K562 (cell line): Measurements from ENCODE around the gene DNM1. TPM values are rescaled to one million over a fixed set of nuclear protein-coding genes. Genes with fewer than 3 reads are reported as not detected.

Source experiments
- CCNT2 ChIP-seq: IDR thresholded peaks from 2 replicates; pipeline ENCODE4 v1.6.1; 2011; ENCODE audit warnings: borderline replicate concordance, low read depth, mild to moderate bottlenecking, moderate library complexity, mixed read lengths, low read length; ENCODE audit not compliant: insufficient read length; ENCODE audit errors: extremely low read depth
- FIP1L1 ChIP-seq: fragments of 200-400 bp; formaldehyde crosslinking; IDR thresholded peaks from 2 replicates; pipeline ENCODE4 v1.6.1; 2018; ENCODE audit warnings: mild to moderate bottlenecking, low read depth, low read length; ENCODE audit not compliant: poor library complexity, severe bottlenecking
- FOXJ2 ChIP-seq: fragments of 200-800 bp; sonication (Bioruptor generic); IDR thresholded peaks from 2 replicates; pipeline ENCODE4 v1.6.1; 2016; ENCODE audit warnings: missing genetic modification characterization, missing compliant biosample characterization
- GATAD2B ChIP-seq: fragments of 450-650 bp; IDR thresholded peaks from 2 replicates; pipeline ENCODE4 v1.6.1; 2017; ENCODE audit warnings: mild to moderate bottlenecking, borderline replicate concordance
- KDM5B ChIP-seq: fragments of 200-600 bp; sonication (generic); IDR thresholded peaks from 2 replicates; pipeline ENCODE4 v1.6.1; 2012; ENCODE audit warnings: low read depth, mild to moderate bottlenecking, moderate library complexity, low read length, control low read depth, inconsistent platforms; ENCODE audit not compliant: insufficient replicate concordance
- NCOR1 ChIP-seq: fragments of 450-650 bp; IDR thresholded peaks from 2 replicates; pipeline ENCODE4 v1.6.1; 2016; ENCODE audit warnings: mild to moderate bottlenecking, moderate library complexity
- OTX1 ChIP-seq: fragments of 450-650 bp; formaldehyde crosslinking; IDR thresholded peaks from 2 replicates; pipeline ENCODE4 v1.4.0; 2022; ENCODE audit warnings: mild to moderate bottlenecking
- PCBP1 ChIP-seq: fragments of 200-400 bp; formaldehyde crosslinking; IDR thresholded peaks from 2 replicates; pipeline ENCODE4 v1.6.1; 2018; ENCODE audit warnings: mild to moderate bottlenecking, low read depth, low read length; ENCODE audit not compliant: poor library complexity, severe bottlenecking
- RHOXF2B ChIP-seq: fragments of 250-450 bp; sonication (Bioruptor Pico); conservative IDR thresholded peaks from 2 replicates; pipeline ENCODE4 v1.5.1; 2021
- SMAD4 ChIP-seq: fragments of 250-450 bp; sonication (Bioruptor Pico); conservative IDR thresholded peaks from 2 replicates; pipeline ENCODE4 v1.8.0; 2021; ENCODE audit warnings: inconsistent platforms, mild to moderate bottlenecking, moderate library complexity
- ZNF76 ChIP-seq: fragments of 250-450 bp; sonication (Bioruptor Pico); IDR thresholded peaks from 2 replicates; pipeline ENCODE4 v1.4.0; 2020; ENCODE audit warnings: mild to moderate bottlenecking, moderate library complexity, borderline replicate concordance
- ZSCAN32 ChIP-seq: fragments of 450-650 bp; formaldehyde crosslinking; IDR thresholded peaks from 2 replicates; pipeline ENCODE4 v1.4.0; 2020; ENCODE audit warnings: mild to moderate bottlenecking, moderate library complexity
- polyA plus RNA-seq, 8 experiments: library from polyadenylated mRNA; depleted of rRNA in 4 of 8; stranded (reverse) in 5 of 8; unstranded in 3 of 8; fragments of >200 nt; fragmentation: Nextera tagmentation in 2 of 8; fragmentation: Illumina TruSeq in 1 of 8; extraction: Ambion mirVana in 2 of 8; extraction: Trizol in 1 of 8; gene quantifications; 2 replicates each; pipeline versions ENCODE4 v1.2.1 to v1.2.3, GENCODE V29; 2011 to 2014; ENCODE audit warnings: inconsistent platforms in 1 of 8, missing spikeins in 1 of 8
- total RNA-seq, 7 experiments: library from RNA; depleted of rRNA in 6 of 7; stranded (reverse); fragments of >200 nt in 6 of 7; fragmentation: Illumina TruSeq in 2 of 7; extraction: Trizol in 2 of 7; gene quantifications; 2 replicates each; pipeline versions ENCODE4 v1.2.1 to v1.2.3, GENCODE V29; 2011 to 2021; ENCODE audit warnings: low replicate concordance in 1 of 7
- TF ChIP-seq, protein P1 (sequence below): fragments of 250-450 bp; sonication (Bioruptor Pico); IDR thresholded peaks from 2 replicates; pipeline ENCODE4 v1.8.0; 2021; ENCODE audit warnings: borderline replicate concordance, mild to moderate bottlenecking, moderate library complexity; ENCODE audit not compliant: poor library complexity, severe bottlenecking
- TF ChIP-seq, protein P2 (sequence below): fragments of 150-350 bp; IDR thresholded peaks from 2 replicates; pipeline ENCODE4 v1.6.1; 2014; ENCODE audit warnings: low read depth, mild to moderate bottlenecking, low read length, borderline replicate concordance
- TF ChIP-seq, protein P3 (sequence below): fragments of 450-650 bp; IDR thresholded peaks from 2 replicates; pipeline ENCODE4 v1.7.0; 2016; ENCODE audit warnings: borderline replicate concordance
- TF ChIP-seq, protein P4 (sequence below): fragments of 450-650 bp; formaldehyde crosslinking; IDR thresholded peaks from 2 replicates; pipeline ENCODE4 v1.4.0; 2022; ENCODE audit warnings: missing genetic modification characterization
- TF ChIP-seq, protein P5 (sequence below): sonication (generic); formaldehyde crosslinking; IDR thresholded peaks from 2 replicates; pipeline ENCODE4 v1.8.1; 2023; ENCODE audit warnings: mild to moderate bottlenecking, missing genetic modification reagents, moderate library complexity

Gene DNM1
- total and polyA plus RNA-seq, 9 of the 15 experiments (the other 6 are each of a cell fraction or from before 2014, with no cell fraction given) = 0.39 to 23.1 (median 9.1) TPM

DNA sequence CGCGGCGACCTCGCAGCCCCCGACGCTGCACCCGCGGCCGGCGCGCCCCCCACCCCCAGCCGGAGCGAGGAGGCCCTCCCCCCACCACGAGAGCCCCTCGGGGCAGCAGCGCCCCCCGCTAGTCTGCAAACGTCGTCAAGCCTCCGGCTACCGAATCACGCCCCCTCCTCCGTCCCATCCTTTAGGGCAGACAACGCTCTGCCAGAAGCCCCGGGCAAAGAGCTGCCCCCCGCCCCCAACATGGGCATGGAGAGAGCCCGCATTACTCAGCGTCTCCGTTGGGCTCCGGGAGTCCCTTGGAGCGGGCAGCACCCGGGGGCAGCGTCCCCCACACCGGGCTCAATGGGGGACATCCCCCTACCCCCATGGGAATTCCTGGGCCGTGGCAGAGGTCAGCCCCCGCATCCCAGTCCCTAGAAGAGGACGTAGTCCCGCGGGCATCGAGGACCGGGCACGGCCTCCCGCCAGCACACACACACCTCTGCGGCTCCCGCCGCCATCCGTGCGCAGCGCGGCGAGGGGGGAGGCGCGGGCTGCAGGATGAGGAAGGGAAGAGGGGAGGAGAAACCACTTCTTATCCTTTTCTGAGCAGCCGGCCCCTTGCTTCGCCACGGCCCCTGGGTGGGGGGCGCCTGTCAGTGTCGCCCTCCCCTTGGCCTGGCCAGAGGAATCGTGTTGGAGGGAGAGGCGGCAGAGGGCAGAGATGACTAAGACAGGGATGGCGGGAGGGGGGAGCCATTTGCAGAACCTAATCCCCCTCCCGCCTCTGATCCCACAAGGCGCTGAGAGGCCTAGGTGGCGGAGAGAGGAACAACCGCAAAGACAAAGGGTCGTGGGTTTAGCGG lies 750 bp downstream of the DNM1 start (continued):
- TF ChIP-seq, protein P1, sequence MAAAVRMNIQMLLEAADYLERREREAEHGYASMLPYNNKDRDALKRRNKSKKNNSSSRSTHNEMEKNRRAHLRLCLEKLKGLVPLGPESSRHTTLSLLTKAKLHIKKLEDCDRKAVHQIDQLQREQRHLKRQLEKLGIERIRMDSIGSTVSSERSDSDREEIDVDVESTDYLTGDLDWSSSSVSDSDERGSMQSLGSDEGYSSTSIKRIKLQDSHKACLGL (CRISPR knock-in tag) = no peak
- TF ChIP-seq, protein P2, sequence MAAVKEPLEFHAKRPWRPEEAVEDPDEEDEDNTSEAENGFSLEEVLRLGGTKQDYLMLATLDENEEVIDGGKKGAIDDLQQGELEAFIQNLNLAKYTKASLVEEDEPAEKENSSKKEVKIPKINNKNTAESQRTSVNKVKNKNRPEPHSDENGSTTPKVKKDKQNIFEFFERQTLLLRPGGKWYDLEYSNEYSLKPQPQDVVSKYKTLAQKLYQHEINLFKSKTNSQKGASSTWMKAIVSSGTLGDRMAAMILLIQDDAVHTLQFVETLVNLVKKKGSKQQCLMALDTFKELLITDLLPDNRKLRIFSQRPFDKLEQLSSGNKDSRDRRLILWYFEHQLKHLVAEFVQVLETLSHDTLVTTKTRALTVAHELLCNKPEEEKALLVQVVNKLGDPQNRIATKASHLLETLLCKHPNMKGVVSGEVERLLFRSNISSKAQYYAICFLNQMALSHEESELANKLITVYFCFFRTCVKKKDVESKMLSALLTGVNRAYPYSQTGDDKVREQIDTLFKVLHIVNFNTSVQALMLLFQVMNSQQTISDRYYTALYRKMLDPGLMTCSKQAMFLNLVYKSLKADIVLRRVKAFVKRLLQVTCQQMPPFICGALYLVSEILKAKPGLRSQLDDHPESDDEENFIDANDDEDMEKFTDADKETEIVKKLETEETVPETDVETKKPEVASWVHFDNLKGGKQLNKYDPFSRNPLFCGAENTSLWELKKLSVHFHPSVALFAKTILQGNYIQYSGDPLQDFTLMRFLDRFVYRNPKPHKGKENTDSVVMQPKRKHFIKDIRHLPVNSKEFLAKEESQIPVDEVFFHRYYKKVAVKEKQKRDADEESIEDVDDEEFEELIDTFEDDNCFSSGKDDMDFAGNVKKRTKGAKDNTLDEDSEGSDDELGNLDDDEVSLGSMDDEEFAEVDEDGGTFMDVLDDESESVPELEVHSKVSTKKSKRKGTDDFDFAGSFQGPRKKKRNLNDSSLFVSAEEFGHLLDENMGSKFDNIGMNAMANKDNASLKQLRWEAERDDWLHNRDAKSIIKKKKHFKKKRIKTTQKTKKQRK = no peak
- TF ChIP-seq FIP1L1 (peak; percentile 79), PCBP1 (peak; percentile 93), CCNT2 (no peak), ZSCAN32 (CRISPR knock-in tag) (peak; percentile 46; the same call in 1 of the 2 replicates), RHOXF2B (CRISPR knock-in tag) (no peak), FOXJ2 (tag) (no peak), NCOR1 (no peak), SMAD4 (CRISPR knock-in tag) (peak; percentile 69), GATAD2B (no peak), ZNF76 (peak; percentile 78; the same call in 1 of the 2 replicates), KDM5B (peak; percentile 16), OTX1 (0 out of 2 replicates have a peak, but pooled peaks have one; percentile 59)
- TF ChIP-seq, protein P3, sequence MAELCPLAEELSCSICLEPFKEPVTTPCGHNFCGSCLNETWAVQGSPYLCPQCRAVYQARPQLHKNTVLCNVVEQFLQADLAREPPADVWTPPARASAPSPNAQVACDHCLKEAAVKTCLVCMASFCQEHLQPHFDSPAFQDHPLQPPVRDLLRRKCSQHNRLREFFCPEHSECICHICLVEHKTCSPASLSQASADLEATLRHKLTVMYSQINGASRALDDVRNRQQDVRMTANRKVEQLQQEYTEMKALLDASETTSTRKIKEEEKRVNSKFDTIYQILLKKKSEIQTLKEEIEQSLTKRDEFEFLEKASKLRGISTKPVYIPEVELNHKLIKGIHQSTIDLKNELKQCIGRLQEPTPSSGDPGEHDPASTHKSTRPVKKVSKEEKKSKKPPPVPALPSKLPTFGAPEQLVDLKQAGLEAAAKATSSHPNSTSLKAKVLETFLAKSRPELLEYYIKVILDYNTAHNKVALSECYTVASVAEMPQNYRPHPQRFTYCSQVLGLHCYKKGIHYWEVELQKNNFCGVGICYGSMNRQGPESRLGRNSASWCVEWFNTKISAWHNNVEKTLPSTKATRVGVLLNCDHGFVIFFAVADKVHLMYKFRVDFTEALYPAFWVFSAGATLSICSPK = 0 out of 2 replicates have a peak, but pooled peaks have one; percentile 20
- TF ChIP-seq, protein P4, sequence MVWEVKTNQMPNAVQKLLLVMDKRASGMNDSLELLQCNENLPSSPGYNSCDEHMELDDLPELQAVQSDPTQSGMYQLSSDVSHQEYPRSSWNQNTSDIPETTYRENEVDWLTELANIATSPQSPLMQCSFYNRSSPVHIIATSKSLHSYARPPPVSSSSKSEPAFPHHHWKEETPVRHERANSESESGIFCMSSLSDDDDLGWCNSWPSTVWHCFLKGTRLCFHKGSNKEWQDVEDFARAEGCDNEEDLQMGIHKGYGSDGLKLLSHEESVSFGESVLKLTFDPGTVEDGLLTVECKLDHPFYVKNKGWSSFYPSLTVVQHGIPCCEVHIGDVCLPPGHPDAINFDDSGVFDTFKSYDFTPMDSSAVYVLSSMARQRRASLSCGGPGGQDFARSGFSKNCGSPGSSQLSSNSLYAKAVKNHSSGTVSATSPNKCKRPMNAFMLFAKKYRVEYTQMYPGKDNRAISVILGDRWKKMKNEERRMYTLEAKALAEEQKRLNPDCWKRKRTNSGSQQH = peak; percentile 81; the same call in 1 of the 2 replicates
- TF ChIP-seq, protein P5, sequence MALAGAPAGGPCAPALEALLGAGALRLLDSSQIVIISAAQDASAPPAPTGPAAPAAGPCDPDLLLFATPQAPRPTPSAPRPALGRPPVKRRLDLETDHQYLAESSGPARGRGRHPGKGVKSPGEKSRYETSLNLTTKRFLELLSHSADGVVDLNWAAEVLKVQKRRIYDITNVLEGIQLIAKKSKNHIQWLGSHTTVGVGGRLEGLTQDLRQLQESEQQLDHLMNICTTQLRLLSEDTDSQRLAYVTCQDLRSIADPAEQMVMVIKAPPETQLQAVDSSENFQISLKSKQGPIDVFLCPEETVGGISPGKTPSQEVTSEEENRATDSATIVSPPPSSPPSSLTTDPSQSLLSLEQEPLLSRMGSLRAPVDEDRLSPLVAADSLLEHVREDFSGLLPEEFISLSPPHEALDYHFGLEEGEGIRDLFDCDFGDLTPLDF (CRISPR knock-in tag) = peak; percentile 46; the same call in 1 of the 2 replicates
